GM21423 (cell line): Measurements from ENCODE around the gene TRPM8.

Source experiments
- ATAC-seq: cut with Tn5 transposase; IDR thresholded peaks from one replicate; pipeline ENCODE4 v1.9.1; 2021; ENCODE audit warnings: mild to moderate bottlenecking, moderate library complexity; ENCODE audit not compliant: unreplicated experiment

The TRPM8 gene

GRCh38 chr2:233973786-233974185 lies 56.6 kb downstream of the TRPM8 start:
- no peak for ATAC-seq

DNA sequence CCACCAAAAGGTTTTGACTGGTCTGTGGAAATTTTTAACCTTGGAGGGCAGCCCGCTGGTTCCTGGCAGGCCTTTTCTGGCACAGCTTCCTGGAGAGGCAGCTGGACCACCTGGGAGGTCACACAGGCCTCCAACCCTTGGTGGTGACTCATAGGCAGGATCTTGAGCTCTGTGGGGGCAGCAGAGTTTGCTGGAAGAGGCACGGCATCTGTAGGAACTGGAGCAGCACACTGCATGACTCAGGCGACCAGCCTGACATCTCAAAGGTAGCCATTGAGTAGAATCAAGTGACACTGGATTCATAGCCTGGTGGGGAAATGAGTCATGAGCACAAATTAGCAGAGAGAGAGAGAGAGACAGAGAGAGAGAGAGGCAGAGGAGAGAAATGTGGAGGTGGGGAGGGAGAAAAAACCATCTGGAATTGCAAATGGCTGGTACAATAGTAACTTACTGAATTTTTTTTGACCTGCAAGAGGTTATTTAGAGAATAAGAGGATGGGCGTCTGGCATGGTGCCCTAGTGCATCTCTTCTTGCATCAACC lies 57.4 kb downstream of the TRPM8 start:
- ATAC-seq, result no peak

GRCh38 chr2:233976087-233976486 lies 58.9 kb downstream of the TRPM8 start:
- ATAC-seq, result no peak

DNA sequence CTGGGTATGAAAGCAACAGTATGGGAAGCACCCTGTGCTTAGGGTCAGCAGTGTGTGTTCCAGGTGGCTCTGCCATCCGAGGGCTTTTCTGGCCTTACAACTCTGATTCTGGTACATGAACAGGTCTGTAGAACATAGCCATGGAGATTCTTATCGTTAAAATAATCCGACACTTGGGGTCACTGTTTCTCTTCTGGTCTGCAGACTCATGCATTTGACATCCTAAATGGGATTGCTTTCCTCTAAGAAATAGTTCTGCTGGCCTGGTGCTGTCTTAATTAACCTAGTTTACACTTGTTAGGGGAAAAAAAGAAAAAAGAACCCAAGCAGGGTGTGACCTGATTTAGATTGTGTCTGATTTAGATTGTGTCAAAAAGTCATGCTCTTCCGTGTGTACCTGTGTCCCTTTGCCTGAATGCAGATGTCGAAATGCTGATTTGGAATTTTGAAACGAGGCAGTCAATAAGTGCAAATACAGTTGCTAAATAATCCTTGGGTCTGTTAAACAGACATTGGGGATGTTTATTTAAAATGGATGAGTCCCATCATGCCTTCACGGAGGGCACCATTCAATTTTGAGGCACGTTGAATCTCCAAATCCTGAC lies 59.6 kb downstream of the TRPM8 start:
- ATAC-seq, result no peak

DNA sequence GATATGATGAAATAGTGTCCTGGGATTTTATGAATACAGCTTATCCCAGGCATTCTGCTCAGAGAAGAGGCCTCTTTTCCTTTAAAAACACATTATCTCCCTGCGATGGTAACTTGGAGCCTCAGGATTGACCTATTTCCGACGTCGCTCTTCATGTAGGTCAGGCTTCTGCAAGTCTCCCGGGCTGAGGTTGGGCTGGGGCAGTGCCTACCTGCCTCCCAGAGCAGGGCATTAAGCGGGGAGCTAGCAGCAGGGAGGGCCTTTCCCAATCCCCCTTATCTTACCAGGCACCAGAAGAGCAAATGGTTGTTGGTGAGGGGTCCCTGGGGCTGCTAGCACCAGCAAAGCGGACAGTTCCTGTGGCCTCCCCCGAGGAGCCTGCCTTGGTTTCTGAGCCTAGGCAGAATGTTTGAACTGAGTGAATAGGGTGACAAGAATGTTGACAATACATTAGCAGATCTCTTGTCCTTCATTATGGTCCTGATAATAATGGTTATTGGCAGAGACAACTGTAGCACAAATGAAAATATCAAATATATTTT lies 60.2 kb downstream of the TRPM8 start:
- ATAC-seq, result no peak

- ATAC-seq, result no peak
Observed at GRCh38 chr2:233979748-233980147, 62.6 kb downstream of the TRPM8 start.

DNA sequence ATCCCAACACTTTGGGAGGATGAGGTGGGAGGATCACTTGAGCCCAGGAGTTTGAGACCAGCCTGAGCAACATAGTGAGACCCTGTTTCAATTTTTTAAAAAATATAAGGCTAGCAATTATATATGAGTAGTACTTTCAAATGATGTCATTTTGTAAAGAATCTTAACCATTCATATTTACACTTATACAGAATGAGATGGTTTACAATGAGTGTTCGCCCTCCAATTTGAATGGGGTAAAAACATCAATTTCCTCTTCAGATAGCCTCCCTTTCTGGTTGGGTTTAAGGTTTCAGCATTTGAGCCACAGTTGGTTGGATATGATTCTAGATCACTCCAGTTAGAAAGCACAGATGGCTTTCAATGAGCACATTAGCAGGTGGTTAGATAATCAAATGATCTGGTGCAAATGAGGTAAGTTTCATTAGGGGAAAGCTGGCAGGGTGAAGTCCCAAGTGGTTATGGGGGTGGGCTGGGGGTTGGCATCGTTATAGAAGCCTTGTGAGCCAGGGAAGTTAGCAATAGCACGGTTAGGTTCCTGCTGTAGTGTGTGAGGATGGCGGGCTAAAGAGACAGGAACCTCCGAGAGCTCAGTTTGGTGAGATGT lies 63.9 kb downstream of the TRPM8 start:
- ATAC-seq, result no peak

DNA sequence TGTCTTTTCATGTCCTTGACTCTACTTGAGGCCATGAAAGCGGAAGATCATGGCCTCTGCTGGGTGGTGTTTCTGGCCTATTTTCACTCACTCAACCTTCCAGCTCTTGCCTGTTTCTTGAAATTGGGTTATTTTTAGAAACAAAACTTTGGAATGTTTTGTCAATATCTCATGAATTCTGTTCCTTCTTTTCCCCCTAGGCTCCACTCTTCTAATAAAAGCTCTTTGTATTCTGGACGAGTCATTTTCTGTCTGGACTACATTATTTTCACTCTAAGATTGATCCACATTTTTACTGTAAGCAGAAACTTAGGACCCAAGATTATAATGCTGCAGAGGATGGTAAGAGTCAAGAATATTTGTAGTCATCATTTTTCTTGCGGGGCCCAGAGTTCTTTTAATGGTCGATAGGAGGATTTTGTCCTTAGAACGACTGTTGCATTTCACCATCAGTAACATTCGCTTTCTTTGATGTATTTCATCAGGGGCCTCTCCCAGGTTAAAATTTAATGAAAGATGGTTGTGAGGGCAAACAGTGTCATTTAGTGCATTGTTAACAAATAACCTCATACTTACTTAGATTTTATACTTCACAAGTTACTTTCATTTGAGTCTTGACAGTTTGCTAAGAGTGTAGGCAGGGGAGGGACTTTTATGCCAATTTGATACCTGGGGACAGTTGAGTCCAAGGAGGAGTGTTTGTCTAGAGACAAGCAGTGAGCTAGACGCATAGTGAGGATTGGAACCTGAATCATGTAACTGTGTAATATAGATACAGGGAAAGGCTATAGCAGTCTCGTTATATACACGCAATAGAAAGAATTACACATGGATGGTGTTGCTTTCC lies 64.6 kb downstream of the TRPM8 start:
- ATAC-seq, result no peak

- ATAC-seq, result no peak
Observed at GRCh38 chr2:233982421-233983121, 65.4 kb downstream of the TRPM8 start.

DNA sequence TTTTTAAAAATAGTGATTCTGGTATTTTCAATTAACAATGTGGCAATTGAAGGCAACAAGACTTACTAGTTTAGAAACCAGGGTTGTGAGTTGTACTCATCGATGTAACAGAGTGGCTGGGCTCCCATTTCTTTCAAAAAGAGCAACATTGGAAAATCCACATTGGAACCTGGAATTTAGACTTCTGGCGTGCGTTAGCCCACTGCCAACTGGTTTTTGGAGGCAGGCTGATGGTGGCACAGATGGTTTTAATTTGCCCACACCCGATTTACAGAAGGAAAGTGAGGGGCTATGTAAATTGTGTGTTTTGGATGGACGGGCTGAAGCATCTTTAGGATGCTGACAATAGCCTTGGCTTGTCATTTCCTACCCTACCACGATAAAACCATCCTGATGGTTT lies 66.3 kb downstream of the TRPM8 start:
- ATAC-seq, result no peak

GRCh38 chr2:233988581-233988980 lies 71.4 kb downstream of the TRPM8 start:
- ATAC-seq, result no peak

DNA sequence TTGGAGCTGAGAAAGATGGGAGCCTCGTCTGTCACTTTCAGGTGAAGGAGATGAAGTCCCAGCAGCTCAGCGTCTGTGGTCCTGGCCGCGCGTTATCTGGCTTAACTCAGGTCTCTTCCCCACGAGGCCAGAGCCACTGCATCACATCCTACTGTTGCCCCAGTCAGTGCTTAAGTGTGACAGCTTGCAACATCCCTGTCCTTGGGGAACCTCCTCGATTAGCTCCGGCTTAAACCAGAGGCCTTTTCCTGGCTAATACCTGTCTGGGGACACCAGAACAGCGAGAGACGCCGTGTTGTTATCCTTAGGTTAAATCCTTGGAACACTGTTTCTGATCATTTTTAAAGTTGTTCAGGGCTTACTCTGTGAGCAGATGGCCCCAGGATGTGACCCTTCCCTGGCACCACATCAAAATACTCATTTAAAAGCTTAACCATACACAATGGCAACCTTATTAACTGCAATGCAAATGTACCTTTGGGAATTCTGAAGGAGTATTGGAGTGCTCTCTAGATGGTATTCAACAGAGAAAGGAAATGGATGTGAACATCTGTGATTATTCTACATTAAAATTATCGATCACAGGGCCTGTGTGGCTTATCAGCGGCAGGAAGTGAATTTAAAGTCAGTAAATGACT lies 72.2 kb downstream of the TRPM8 start:
- ATAC-seq, result no peak

GRCh38 chr2:233990261-233990798 lies 73.2 kb downstream of the TRPM8 start:
- peak; percentile 75 for ATAC-seq

GRCh38 chr2:233991196-233991595 lies 74.0 kb downstream of the TRPM8 start:
- ATAC-seq, result no peak

GRCh38 chr2:233992513-233993217 lies 75.5 kb downstream of the TRPM8 start:
- no peak for ATAC-seq

GRCh38 chr2:233993461-233993860 lies 76.3 kb downstream of the TRPM8 start:
- ATAC-seq, result no peak

GRCh38 chr2:233994151-233994550 lies 77.0 kb downstream of the TRPM8 start:
- no peak for ATAC-seq

- ATAC-seq, result no peak
Observed at GRCh38 chr2:233996000-233996399, 78.8 kb downstream of the TRPM8 start.

GRCh38 chr2:233996461-233996860 lies 79.3 kb downstream of the TRPM8 start:
- no peak for ATAC-seq

GRCh38 chr2:233997707-233998106 lies 80.5 kb downstream of the TRPM8 start:
- no peak for ATAC-seq
